Prostate gland (tissue), 2 donors: ENCODE results near the gene SCYGR3.

Experiments used
- CTCF ChIP-seq, 4 experiments: fragments of 200-600 bp in 2 of 4; fragments of 450-650 bp in 2 of 4; sonication (generic) in 2 of 4; IDR thresholded peaks; 1 replicate in 3 of 4; 2 replicates in 1 of 4; pipeline ENCODE4 v1.5.1; 2016 to 2019; ENCODE audit warnings: antibody characterized with exemption in 4 of 4, mild to moderate bottlenecking in 2 of 4, moderate library complexity in 2 of 4
- POLR2A ChIP-seq: fragments of 450-650 bp; IDR thresholded peaks from one replicate; pipeline ENCODE4 v1.6.1; 2016; ENCODE audit warnings: antibody characterized with exemption, mild to moderate bottlenecking

GRCh38 chr2:227613272-227613660 lies 1.4 kb downstream of the SCYGR3 start:
- TF ChIP-seq POLR2A (no peak), CTCF (IDR thresholded peaks at IDR 0.05) (no peak)
